Measurements from ENCODE around the gene PDS5B.
"Not testable (repeated sequence)": the region's sequence is repeated elsewhere in the genome, so short reads cannot be mapped to it uniquely, and the experiment has no call there.

Gene PDS5B

DNA sequence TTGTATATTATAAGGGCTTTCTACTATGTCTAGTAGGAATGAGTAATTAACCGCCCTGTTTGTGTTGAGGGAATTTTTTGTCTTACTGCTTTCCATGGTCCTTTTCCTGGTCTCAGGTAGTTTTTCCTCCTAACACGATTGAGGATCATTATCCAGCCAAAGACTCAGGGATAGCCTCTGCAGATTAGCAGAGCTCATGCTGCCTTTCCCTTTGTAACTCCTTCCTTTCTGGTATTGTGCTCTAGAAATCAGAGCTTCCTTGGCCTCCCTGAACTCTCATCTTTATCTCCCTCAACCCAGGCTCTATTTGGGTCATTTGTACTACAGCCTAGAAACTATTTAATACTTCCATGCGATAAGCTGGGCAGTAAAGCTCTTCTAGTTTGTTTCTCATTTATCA, 142.1 kb downstream of the PDS5B start:
- peaks cover 2 to 34% of the 10 kb centered on the region in 2 donors for H3K4me1 Mint-ChIP-seq (ENCODE audit: low read depth in 2 of 2)
- no peak for ATAC-seq (replicated peaks)
- H3K4me3 Mint-ChIP-seq, result no peak overlapping the region
- H3K27me3 Mint-ChIP-seq, result no peaks in the 10 kb centered on the region
- H3K27ac Mint-ChIP-seq, result peak overlapping the region in 1 of 2 donors; percentile 26
- no peaks in the 10 kb centered on the region for H3K9me3 Mint-ChIP-seq
- H3K36me3 Mint-ChIP-seq (ENCODE audit: insufficient read depth), result no peaks in the 10 kb centered on the region
- DNase-seq, result no peak

GRCh38 chr13:32729097-32729496, 142.8 kb downstream of the PDS5B start:
- not testable (repeated sequence) for H3K36me3 Mint-ChIP-seq (ENCODE audit: insufficient read depth); DNase-seq; H3K4me3 Mint-ChIP-seq; ATAC-seq (replicated peaks); H3K27ac Mint-ChIP-seq; H3K9me3 Mint-ChIP-seq; H3K27me3 Mint-ChIP-seq
- peaks cover 2 to 29% of the 10 kb centered on the region in 2 donors for H3K4me1 Mint-ChIP-seq (ENCODE audit: low read depth in 2 of 2)

- Mint-ChIP-seq H3K4me3 (no peak overlapping the region), H3K4me1 (ENCODE audit: low read depth in 2 of 2) (peaks cover 3 to 25% of the 10 kb centered on the region in 2 donors), H3K36me3 (ENCODE audit: insufficient read depth) (no peaks in the 10 kb centered on the region), H3K9me3 (no peaks in the 10 kb centered on the region), H3K27me3 (no peaks in the 10 kb centered on the region), H3K27ac (peak overlapping the region in 1 of 2 donors; percentile 2)
- DNase-seq, result no peak
- ATAC-seq (replicated peaks), result no peak
Measured at GRCh38 chr13:32731074-32731473, 144.8 kb downstream of the PDS5B start.

GRCh38 chr13:32731576-32731975, 145.3 kb downstream of the PDS5B start:
- Mint-ChIP-seq H3K27me3 (no peaks in the 10 kb centered on the region), H3K36me3 (ENCODE audit: insufficient read depth) (no peaks in the 10 kb centered on the region), H3K4me1 (ENCODE audit: low read depth in 2 of 2) (peaks cover 6 to 30% of the 10 kb centered on the region in 2 donors), H3K9me3 (no peaks in the 10 kb centered on the region), H3K4me3 (no peak overlapping the region), H3K27ac (peak overlapping the region in 1 of 2 donors; percentile 2)
- DNase-seq (no peak), ATAC-seq (replicated peaks) (no peak)

- H3K4me1 Mint-ChIP-seq (ENCODE audit: low read depth in 2 of 2), result peaks cover 17 to 41% of the 10 kb centered on the region in 2 donors
Measured at GRCh38 chr13:32733690-32734089, 147.4 kb downstream of the PDS5B start.

DNA sequence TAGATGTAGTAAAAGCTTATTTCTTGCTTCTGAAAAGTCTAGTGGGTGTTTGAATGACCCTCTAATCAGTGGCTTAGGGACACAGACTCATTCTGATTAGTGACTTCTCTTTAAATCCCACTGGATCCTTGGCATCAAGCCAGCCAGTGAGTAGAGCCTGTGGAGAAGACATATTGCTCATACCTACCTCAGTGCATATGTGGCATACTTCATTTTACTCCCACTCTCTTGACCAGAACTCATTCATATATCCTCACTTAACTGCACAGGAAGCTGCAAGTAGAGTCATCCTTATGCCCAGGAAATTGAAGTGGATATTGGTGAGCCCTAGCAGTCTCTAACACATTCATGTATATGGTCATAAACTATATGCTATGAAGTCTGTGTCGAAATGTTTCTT, 148.3 kb downstream of the PDS5B start:
- Mint-ChIP-seq H3K27me3 (no peaks in the 10 kb centered on the region), H3K4me1 (ENCODE audit: low read depth in 2 of 2) (peaks cover 17 to 42% of the 10 kb centered on the region in 2 donors), H3K4me3 (no peak overlapping the region), H3K36me3 (ENCODE audit: insufficient read depth) (no peaks in the 10 kb centered on the region), H3K9me3 (no peaks in the 10 kb centered on the region), H3K27ac (no peak overlapping the region)
- DNase-seq, result no peak
- ATAC-seq (replicated peaks), result no peak

More at GRCh38 chr13:32733690-32734089, 147.4 kb downstream of the PDS5B start:
- DNase-seq (no peak), ATAC-seq (replicated peaks) (no peak)
- H3K27me3 Mint-ChIP-seq, result no peaks in the 10 kb centered on the region
- no peaks in the 10 kb centered on the region for H3K9me3 Mint-ChIP-seq
- no peaks in the 10 kb centered on the region for H3K36me3 Mint-ChIP-seq (ENCODE audit: insufficient read depth)
- H3K4me3 Mint-ChIP-seq, result no peak overlapping the region
- H3K27ac Mint-ChIP-seq, result no peak overlapping the region

DNA sequence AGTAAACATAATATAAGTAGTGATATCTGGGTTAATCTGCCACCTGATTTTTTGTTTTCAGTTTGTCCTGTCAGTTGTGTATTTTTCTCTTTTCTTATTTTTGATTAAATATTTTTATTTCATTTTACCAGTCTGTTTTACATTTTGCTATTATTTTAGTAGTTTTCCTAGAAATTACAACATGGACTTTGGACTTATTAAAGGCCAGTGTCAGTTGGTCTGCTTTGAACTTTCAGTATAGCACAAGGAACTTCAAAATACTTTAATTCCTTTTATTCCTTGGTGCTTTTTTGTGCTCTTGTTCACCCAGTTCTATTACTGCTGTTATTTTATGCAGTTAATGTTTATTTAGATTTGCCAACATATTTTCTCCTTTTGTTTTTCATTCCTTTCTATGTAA, 149.6 kb downstream of the PDS5B start:
- Mint-ChIP-seq H3K27me3 (no peaks in the 10 kb centered on the region), H3K4me1 (ENCODE audit: low read depth in 2 of 2) (peaks cover 17 to 32% of the 10 kb centered on the region in 2 donors), H3K27ac (peak overlapping the region; percentile 93 to 96), H3K4me3 (peak overlapping the region; percentile 72 to 79), H3K36me3 (ENCODE audit: insufficient read depth) (no peaks in the 10 kb centered on the region), H3K9me3 (no peaks in the 10 kb centered on the region)
- ATAC-seq (replicated peaks) (no peak), DNase-seq (no peak)

GRCh38 chr13:32736648-32737047, 150.4 kb downstream of the PDS5B start:
- H3K4me3 Mint-ChIP-seq, result peak overlapping the region; percentile 72 to 79
- H3K27ac Mint-ChIP-seq, result peak overlapping the region; percentile 93 to 96
- no peaks in the 10 kb centered on the region for H3K9me3 Mint-ChIP-seq
- DNase-seq (no peak), ATAC-seq (replicated peaks) (peak; percentile 40)
- H3K4me1 Mint-ChIP-seq (ENCODE audit: low read depth in 2 of 2), result peaks cover 15 to 24% of the 10 kb centered on the region in 2 donors
- no peaks in the 10 kb centered on the region for H3K36me3 Mint-ChIP-seq (ENCODE audit: insufficient read depth)
- no peaks in the 10 kb centered on the region for H3K27me3 Mint-ChIP-seq

- Mint-ChIP-seq H3K9me3 (no peaks in the 10 kb centered on the region), H3K4me3 (peak overlapping the region; percentile 72 to 79), H3K4me1 (ENCODE audit: low read depth in 2 of 2) (peaks cover 15 to 24% of the 10 kb centered on the region in 2 donors), H3K27me3 (no peaks in the 10 kb centered on the region), H3K27ac (peak overlapping the region; percentile 93 to 96), H3K36me3 (ENCODE audit: insufficient read depth) (peaks cover 4% of the 10 kb centered on the region)
- DNase-seq, result peak in 1 of 3 experiments; percentile 11
- ATAC-seq (replicated peaks), result peak; percentile 86
Measured at GRCh38 chr13:32737111-32737571, 150.9 kb downstream of the PDS5B start.

GRCh38 chr13:32737679-32738078, 151.4 kb downstream of the PDS5B start:
- Mint-ChIP-seq H3K9me3 (no peaks in the 10 kb centered on the region), H3K27me3 (no peaks in the 10 kb centered on the region), H3K4me3 (peak overlapping the region; percentile 72 to 79), H3K27ac (peak overlapping the region; percentile 93 to 96), H3K36me3 (ENCODE audit: insufficient read depth) (peaks cover 4% of the 10 kb centered on the region), H3K4me1 (ENCODE audit: low read depth in 2 of 2) (peaks cover 15 to 24% of the 10 kb centered on the region in 2 donors)
- no peak for DNase-seq
- no peak for ATAC-seq (replicated peaks)

GRCh38 chr13:32745509-32745908, 159.3 kb downstream of the PDS5B start:
- DNase-seq, result no peak
- Mint-ChIP-seq H3K4me3 (no peak overlapping the region), H3K9me3 (no peaks in the 10 kb centered on the region), H3K27me3 (no peaks in the 10 kb centered on the region), H3K27ac (peak overlapping the region in 1 of 2 donors; percentile 88), H3K36me3 (ENCODE audit: insufficient read depth) (peaks cover 26% of the 10 kb centered on the region), H3K4me1 (ENCODE audit: low read depth in 2 of 2) (peaks cover 0 to 8% of the 10 kb centered on the region in 2 donors)
- no peak for ATAC-seq (replicated peaks)

- Mint-ChIP-seq H3K36me3 (ENCODE audit: insufficient read depth) (peaks cover 26% of the 10 kb centered on the region), H3K27me3 (no peaks in the 10 kb centered on the region), H3K4me3 (no peak overlapping the region), H3K27ac (peak overlapping the region in 1 of 2 donors; percentile 88), H3K4me1 (ENCODE audit: low read depth in 2 of 2) (peaks cover 0 to 11% of the 10 kb centered on the region in 2 donors), H3K9me3 (no peaks in the 10 kb centered on the region)
- ATAC-seq (replicated peaks) (peak; percentile 86), DNase-seq (no peak)
Measured at GRCh38 chr13:32746474-32746873, 160.2 kb downstream of the PDS5B start.

DNA sequence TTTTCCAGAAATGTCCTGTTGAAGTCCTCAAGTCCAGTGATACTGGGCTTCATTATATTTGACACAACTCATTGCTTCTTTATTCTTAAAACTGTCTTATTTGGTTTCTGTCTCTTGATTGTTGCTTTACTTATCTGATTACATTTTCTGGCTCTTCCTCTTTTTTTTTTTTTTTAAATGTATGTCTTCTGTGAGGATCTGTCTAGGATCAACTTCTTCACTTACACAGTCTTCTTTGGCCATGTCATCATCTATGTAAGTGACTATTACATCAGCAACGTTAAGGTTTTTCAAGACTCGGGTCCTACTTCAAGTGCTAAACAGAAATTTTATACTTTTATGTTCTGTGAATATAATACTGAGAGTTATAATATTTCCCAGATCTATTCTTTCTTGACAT, 162.1 kb downstream of the PDS5B start:
- DNase-seq (no peak), ATAC-seq (replicated peaks) (no peak)
- Mint-ChIP-seq H3K27me3 (no peaks in the 10 kb centered on the region), H3K27ac (no peak overlapping the region), H3K9me3 (no peaks in the 10 kb centered on the region), H3K4me1 (ENCODE audit: low read depth in 2 of 2) (peaks cover 0 to 11% of the 10 kb centered on the region in 2 donors), H3K4me3 (no peak overlapping the region), H3K36me3 (ENCODE audit: insufficient read depth) (peaks cover 27% of the 10 kb centered on the region)

- Mint-ChIP-seq H3K27me3 (no peaks in the 10 kb centered on the region), H3K4me3 (no peak overlapping the region), H3K36me3 (ENCODE audit: insufficient read depth) (peaks cover 31% of the 10 kb centered on the region), H3K27ac (no peak overlapping the region), H3K4me1 (ENCODE audit: low read depth in 2 of 2) (peaks cover 0 to 8% of the 10 kb centered on the region in 2 donors), H3K9me3 (no peaks in the 10 kb centered on the region)
- ATAC-seq (replicated peaks), result no peak
- DNase-seq, result no peak
Measured at GRCh38 chr13:32751340-32751739, 165.1 kb downstream of the PDS5B start.

All from effector memory CD8-positive, alpha-beta T cell (primary cell).